Activated naive CD8-positive, alpha-beta T cell treated with anti-CD3 and anti-CD28 coated beads for 36 hours (primary cell): ENCODE data around the gene PI16. TPM values are rescaled to one million over a fixed set of nuclear protein-coding genes. Genes with fewer than 3 reads are reported as not detected.

Experiments
- DNase-seq: peaks from one replicate; pipeline ENCODE4 v3.0.0; 2021
- H3K27ac Mint-ChIP-seq: one replicate; pipeline ENCODE4 v1.8.0; 2022; ENCODE audit warnings: mild to moderate bottlenecking, moderate library complexity, mixed read lengths
- H3K27me3 Mint-ChIP-seq: one replicate; pipeline ENCODE4 v1.8.0; 2022; ENCODE audit warnings: mild to moderate bottlenecking, mixed read lengths
- H3K36me3 Mint-ChIP-seq: one replicate; pipeline ENCODE4 v1.8.0; 2021; ENCODE audit warnings: mild to moderate bottlenecking, mixed read lengths
- H3K4me1 Mint-ChIP-seq: one replicate; pipeline ENCODE4 v1.8.0; 2021; ENCODE audit warnings: mixed read lengths
- H3K4me3 Mint-ChIP-seq: one replicate; pipeline ENCODE4 v1.8.0; 2022; ENCODE audit warnings: mild to moderate bottlenecking, moderate library complexity, mixed read lengths
- H3K9me3 Mint-ChIP-seq: one replicate; pipeline ENCODE4 v1.8.0; 2022; ENCODE audit warnings: mixed read lengths
- total RNA-seq, 2 experiments: library from RNA; stranded (reverse); gene quantifications; one replicate each; pipeline ENCODE4 v1.2.3, GENCODE V29; 2021

The PI16 gene
- total RNA-seq, 2 experiments from 2014 or later, result 0.18 to 0.39 TPM

- peaks cover 7% of the 10 kb centered on the region for H3K4me1 Mint-ChIP-seq
- no peaks in the 10 kb centered on the region for H3K27me3 Mint-ChIP-seq
- DNase-seq, result no peak
- no peaks in the 10 kb centered on the region for H3K36me3 Mint-ChIP-seq
- peak overlapping the region; percentile 52 for H3K4me3 Mint-ChIP-seq
- no peaks in the 10 kb centered on the region for H3K9me3 Mint-ChIP-seq
- no peak overlapping the region for H3K27ac Mint-ChIP-seq
These were observed 51.5 kb downstream of the PI16 start for GRCh38 chr6:37005827-37006567.

- peak overlapping the region; percentile 38 for H3K27ac Mint-ChIP-seq
- peaks cover 7% of the 10 kb centered on the region for H3K4me1 Mint-ChIP-seq
- no peaks in the 10 kb centered on the region for H3K27me3 Mint-ChIP-seq
- no peaks in the 10 kb centered on the region for H3K9me3 Mint-ChIP-seq
- H3K36me3 Mint-ChIP-seq, result no peaks in the 10 kb centered on the region
- no peak overlapping the region for H3K4me3 Mint-ChIP-seq
- DNase-seq, result no peak
These were observed 52.3 kb downstream of the PI16 start for GRCh38 chr6:37006793-37007339.

GRCh38 chr6:37007340-37008043 is 53.0 kb downstream of the PI16 start:
- no peak overlapping the region for H3K4me3 Mint-ChIP-seq
- DNase-seq, result no peak
- no peaks in the 10 kb centered on the region for H3K36me3 Mint-ChIP-seq
- H3K27ac Mint-ChIP-seq, result peak overlapping the region; percentile 38
- peaks cover 7% of the 10 kb centered on the region for H3K4me1 Mint-ChIP-seq
- no peaks in the 10 kb centered on the region for H3K9me3 Mint-ChIP-seq
- H3K27me3 Mint-ChIP-seq, result no peaks in the 10 kb centered on the region

- no peaks in the 10 kb centered on the region for H3K9me3 Mint-ChIP-seq
- no peaks in the 10 kb centered on the region for H3K36me3 Mint-ChIP-seq
- DNase-seq, result no peak
- no peak overlapping the region for H3K27ac Mint-ChIP-seq
- H3K27me3 Mint-ChIP-seq, result no peaks in the 10 kb centered on the region
- H3K4me3 Mint-ChIP-seq, result no peak overlapping the region
- H3K4me1 Mint-ChIP-seq, result peaks cover 7% of the 10 kb centered on the region
These were observed 54.2 kb downstream of the PI16 start for GRCh38 chr6:37008484-37009465.

GRCh38 chr6:37010402-37010892 is 55.9 kb downstream of the PI16 start:
- Mint-ChIP-seq H3K27ac (no peak overlapping the region), H3K36me3 (no peaks in the 10 kb centered on the region), H3K27me3 (no peaks in the 10 kb centered on the region), H3K9me3 (no peaks in the 10 kb centered on the region), H3K4me1 (peaks cover 7% of the 10 kb centered on the region), H3K4me3 (no peak overlapping the region)
- DNase-seq, result no peak

- DNase-seq, result no peak
- Mint-ChIP-seq H3K27me3 (no peaks in the 10 kb centered on the region), H3K27ac (no peak overlapping the region), H3K36me3 (no peaks in the 10 kb centered on the region), H3K9me3 (no peaks in the 10 kb centered on the region), H3K4me3 (no peak overlapping the region), H3K4me1 (no peaks in the 10 kb centered on the region)
These were observed 57.3 kb downstream of the PI16 start for GRCh38 chr6:37011656-37012378.

GRCh38 chr6:37013516-37014491 is 59.3 kb downstream of the PI16 start:
- Mint-ChIP-seq H3K4me3 (no peak overlapping the region), H3K4me1 (peaks cover 9% of the 10 kb centered on the region), H3K27ac (no peak overlapping the region), H3K9me3 (no peaks in the 10 kb centered on the region), H3K27me3 (no peaks in the 10 kb centered on the region), H3K36me3 (no peaks in the 10 kb centered on the region)
- DNase-seq, result no peak

Other genes with a start within 250 kb of the PI16 start
- gene CPNE5, start 115.3 kb upstream of the PI16 start, total RNA-seq, result 1 to 10 TPM in 1 of 2 experiments, under 1 TPM in 1; 0.72 to 1.2 TPM
- gene PPIL1, start 79.9 kb upstream of the PI16 start, total RNA-seq, result 10 to 100 TPM; 55.1 to 58.4 TPM
- gene C6orf89, start 68.8 kb upstream of the PI16 start, total RNA-seq, result 10 to 100 TPM; 32.1 to 32.7 TPM
- gene MTCH1, start 31.5 kb downstream of the PI16 start, total RNA-seq, result 100 to 1,000 TPM; 102 to 103 TPM
- gene FGD2, start 50.9 kb downstream of the PI16 start, total RNA-seq, result 1 to 10 TPM; 1.7 to 1.8 TPM
- 100 to 1,000 TPM; 166 to 168 TPM for gene PIM1, start 215.4 kb downstream of the PI16 start, total RNA-seq